HFFc6 (cell line): ENCODE results near the gene NCAPG. TPM values are rescaled to one million over a fixed set of nuclear protein-coding genes. Genes with fewer than 3 reads are reported as not detected.

Experiments used
- DNase-seq: peaks from one replicate; pipeline ENCODE4 v3.0.0-alpha.2; 2018
- H3K27ac Mint-ChIP-seq: 2 replicates; pipeline ENCODE4 v1.8.0; 2020; ENCODE audit warnings: mild to moderate bottlenecking, mixed read lengths
- H3K27me3 Mint-ChIP-seq: 2 replicates; pipeline ENCODE4 v1.8.0; 2021; ENCODE audit warnings: mild to moderate bottlenecking, moderate library complexity, mixed read lengths; ENCODE audit not compliant: insufficient read depth
- H3K36me3 Mint-ChIP-seq: 2 replicates; pipeline ENCODE4 v1.8.0; 2021; ENCODE audit warnings: low read depth, mixed read lengths
- H3K4me1 Mint-ChIP-seq: 2 replicates; pipeline ENCODE4 v1.8.0; 2020; ENCODE audit warnings: low read depth, mixed read lengths
- H3K4me3 Mint-ChIP-seq: 2 replicates; pipeline ENCODE4 v1.8.0; 2020; ENCODE audit warnings: mild to moderate bottlenecking, moderate library complexity, mixed read lengths
- H3K9me3 Mint-ChIP-seq: 2 replicates; pipeline ENCODE4 v1.8.0; 2020; ENCODE audit warnings: mild to moderate bottlenecking, mixed read lengths
- CTCF ChIP-seq: fragments of 200-600 bp; sonication (generic); IDR thresholded peaks from 2 replicates; pipeline ENCODE4 v1.5.0; 2021; ENCODE audit warnings: antibody characterized with exemption, mild to moderate bottlenecking
- total RNA-seq, 6 experiments: library from RNA; stranded (reverse); fragmentation: NEBNext Ultra II Directional; extraction: Animal tissue kit (Norgen Biotek cat#: 25700); gene quantifications; 2 replicates in 1 of 6; 3 replicates in 5 of 6; pipeline ENCODE4 v1.2.3, GENCODE V29; 2021

Gene NCAPG
- total RNA-seq, 6 experiments from 2014 or later: 16.2 to 39.2 (median 32.7) TPM

DNA sequence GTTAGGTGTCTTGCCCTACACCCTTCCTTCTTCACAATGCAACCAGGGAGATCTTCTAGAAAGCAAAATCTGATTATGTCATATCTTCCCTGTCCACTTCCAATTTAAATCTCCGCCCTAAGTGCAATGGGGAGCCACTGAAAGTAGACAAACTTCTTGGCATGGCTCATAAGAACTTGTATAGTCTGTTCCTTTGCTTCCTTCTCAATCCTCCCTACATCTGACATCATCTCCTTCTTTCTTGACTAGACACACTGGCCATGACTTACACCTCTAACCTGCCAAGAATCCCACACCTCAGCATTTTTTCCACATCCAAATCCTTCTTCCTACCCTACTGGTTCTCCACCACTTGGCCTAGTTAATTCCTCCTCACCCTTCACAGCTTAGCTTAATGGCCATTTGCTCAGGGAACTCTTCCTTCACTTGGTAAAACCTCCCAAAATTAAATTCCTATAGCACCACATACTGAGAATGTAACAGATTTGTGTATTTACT lies 55.1 kb downstream of the NCAPG start:
- no peaks in the 10 kb centered on the region for H3K4me1 Mint-ChIP-seq
- TF ChIP-seq CTCF: no peak
- H3K27me3 Mint-ChIP-seq: no peaks in the 10 kb centered on the region
- no peak overlapping the region for H3K4me3 Mint-ChIP-seq
- H3K36me3 Mint-ChIP-seq: peaks cover 33% of the 10 kb centered on the region
- no peak for DNase-seq
- H3K9me3 Mint-ChIP-seq: peaks cover 14% of the 10 kb centered on the region
- H3K27ac Mint-ChIP-seq: no peak overlapping the region

GRCh38 chr4:17866810-17867209 lies 56.0 kb downstream of the NCAPG start:
- DNase-seq: no peak
- no peaks in the 10 kb centered on the region for H3K27me3 Mint-ChIP-seq
- H3K9me3 Mint-ChIP-seq: peaks cover 10% of the 10 kb centered on the region
- H3K36me3 Mint-ChIP-seq: peaks cover 28% of the 10 kb centered on the region
- no peak overlapping the region for H3K4me3 Mint-ChIP-seq
- TF ChIP-seq CTCF: no peak
- H3K27ac Mint-ChIP-seq: no peak overlapping the region
- no peaks in the 10 kb centered on the region for H3K4me1 Mint-ChIP-seq

- no peak for TF ChIP-seq CTCF
- H3K27me3 Mint-ChIP-seq: no peaks in the 10 kb centered on the region
- H3K4me1 Mint-ChIP-seq: no peaks in the 10 kb centered on the region
- no peak overlapping the region for H3K4me3 Mint-ChIP-seq
- no peak for DNase-seq
- peaks cover 23% of the 10 kb centered on the region for H3K36me3 Mint-ChIP-seq
- H3K27ac Mint-ChIP-seq: no peak overlapping the region
- H3K9me3 Mint-ChIP-seq: peaks cover 5% of the 10 kb centered on the region
Observed at GRCh38 chr4:17867276-17867675, 56.5 kb downstream of the NCAPG start.

GRCh38 chr4:17869327-17869726 lies 58.5 kb downstream of the NCAPG start:
- Mint-ChIP-seq H3K36me3 (0 out of 2 replicates have a peak, but pooled peaks cover 5% of the 10 kb centered on the region), H3K9me3 (no peaks in the 10 kb centered on the region), H3K27me3 (no peaks in the 10 kb centered on the region), H3K27ac (no peak overlapping the region), H3K4me1 (no peaks in the 10 kb centered on the region), H3K4me3 (no peak overlapping the region)
- no peak for TF ChIP-seq CTCF
- DNase-seq: no peak

DNA sequence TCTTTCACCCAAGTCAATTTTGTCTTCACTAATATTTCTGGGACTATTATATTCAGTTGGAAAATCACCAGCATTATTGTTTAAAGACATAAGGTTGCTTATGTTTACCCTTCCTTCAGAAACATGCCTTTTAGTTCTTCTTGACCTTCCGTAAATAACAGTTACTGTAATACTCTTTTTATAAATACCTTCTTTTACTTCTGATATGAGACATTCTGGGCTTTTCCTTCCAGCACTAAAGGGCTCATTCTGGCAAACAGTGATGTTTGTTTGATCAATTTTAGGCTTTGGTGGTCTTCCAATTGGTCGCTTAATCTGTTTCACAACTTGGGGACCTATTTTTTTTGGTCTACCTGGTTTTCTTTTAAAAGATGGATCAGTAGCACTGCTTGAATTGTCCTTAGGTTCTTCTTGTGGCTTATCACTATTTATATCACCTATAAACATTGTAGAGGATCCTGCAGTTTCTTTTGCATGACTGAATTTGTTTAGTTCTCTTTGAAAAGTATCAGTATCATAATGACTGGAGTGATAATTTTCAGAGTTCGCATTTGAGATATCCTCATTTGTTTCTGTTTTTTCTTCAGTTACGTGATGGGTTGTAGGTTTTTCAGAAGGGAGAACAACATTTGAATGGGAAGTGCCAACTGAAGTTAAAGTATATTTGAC lies 64.8 kb downstream of the NCAPG start:
- H3K36me3 Mint-ChIP-seq: peaks cover 8% of the 10 kb centered on the region; the same call in 1 of the 2 replicates
- no peak overlapping the region for H3K27ac Mint-ChIP-seq
- DNase-seq: no peak
- no peak for TF ChIP-seq CTCF
- H3K27me3 Mint-ChIP-seq: no peaks in the 10 kb centered on the region
- H3K9me3 Mint-ChIP-seq: no peaks in the 10 kb centered on the region
- no peaks in the 10 kb centered on the region for H3K4me1 Mint-ChIP-seq
- no peak overlapping the region for H3K4me3 Mint-ChIP-seq
